GM12892 (cell line): ENCODE measurements around the gene SPATA32.

ENCODE experiments used
- DNase-seq: peaks from one replicate; pipeline ENCODE4 v3.0.0; 2011; ENCODE audit not compliant: insufficient read length
- FAIRE-seq: peaks from 2 replicates; lab custom pipeline; 2011; peaks lifted over from hg19 to GRCh38; lab: Jason Lieb, UNC
- POLR2A ChIP-seq: IDR thresholded peaks from 2 replicates; pipeline ENCODE4 v1.6.1; 2011; ENCODE audit warnings: low read depth, low read length, control low read depth
- POLR2AphosphoS5 ChIP-seq: IDR thresholded peaks from 2 replicates; pipeline ENCODE4 v1.6.1; 2011; ENCODE audit warnings: low read depth, low read length, control low read depth
- TAF1 ChIP-seq: IDR thresholded peaks from 2 replicates; pipeline ENCODE4 v1.6.1; 2011; ENCODE audit warnings: low read depth, mild to moderate bottlenecking, control low read depth, low read length, borderline replicate concordance

The SPATA32 gene

GRCh38 chr17:45277216-45277849, 15.4 kb upstream of the SPATA32 start:
- TF ChIP-seq POLR2A: no peak
- TF ChIP-seq POLR2AphosphoS5: no peak
- no peak for TF ChIP-seq TAF1
- DNase-seq (peak; percentile 69), FAIRE-seq (peak; percentile 98)

GRCh38 chr17:45276031-45276430, 14.1 kb upstream of the SPATA32 start:
- DNase-seq (no peak), FAIRE-seq (no peak)
- TF ChIP-seq POLR2A (no peak), POLR2AphosphoS5 (no peak), TAF1 (no peak)

- TF ChIP-seq POLR2A (no peak), POLR2AphosphoS5 (no peak), TAF1 (no peak)
- FAIRE-seq (no peak), DNase-seq (no peak)
These were observed 12.1 kb upstream of the SPATA32 start for GRCh38 chr17:45274033-45274432.

GRCh38 chr17:45273551-45273957, 11.7 kb upstream of the SPATA32 start:
- DNase-seq: no peak
- TF ChIP-seq TAF1 (no peak), POLR2AphosphoS5 (no peak), POLR2A (no peak; the same call in 1 of the 2 replicates)
- no peak for FAIRE-seq

GRCh38 chr17:45271603-45272002, 9.7 kb upstream of the SPATA32 start:
- FAIRE-seq: no peak
- DNase-seq: no peak
- no peak for TF ChIP-seq TAF1
- TF ChIP-seq POLR2AphosphoS5: no peak
- no peak for TF ChIP-seq POLR2A

- FAIRE-seq (no peak), DNase-seq (no peak)
- TF ChIP-seq TAF1 (no peak), POLR2A (no peak), POLR2AphosphoS5 (no peak)
These were observed 9.0 kb upstream of the SPATA32 start for GRCh38 chr17:45270828-45271418.

- FAIRE-seq (no peak), DNase-seq (no peak)
- TF ChIP-seq TAF1 (no peak), POLR2AphosphoS5 (no peak), POLR2A (no peak)
These were observed 8.0 kb upstream of the SPATA32 start for GRCh38 chr17:45269912-45270311.

- DNase-seq (no peak), FAIRE-seq (no peak)
- TF ChIP-seq POLR2AphosphoS5 (no peak), POLR2A (no peak), TAF1 (no peak)
These were observed 5.7 kb upstream of the SPATA32 start for GRCh38 chr17:45267436-45268055.

- TF ChIP-seq POLR2AphosphoS5 (no peak), TAF1 (no peak), POLR2A (no peak)
- no peak for FAIRE-seq
- no peak for DNase-seq
These were observed 4.6 kb upstream of the SPATA32 start for GRCh38 chr17:45266372-45266926.

- TF ChIP-seq TAF1: no peak
- TF ChIP-seq POLR2A: no peak
- FAIRE-seq (no peak), DNase-seq (no peak)
These were observed 3.9 kb upstream of the SPATA32 start for GRCh38 chr17:45265821-45266220.

- TF ChIP-seq POLR2A (no peak), TAF1 (no peak), POLR2AphosphoS5 (no peak)
- DNase-seq (no peak), FAIRE-seq (no peak)
These were observed 3.1 kb upstream of the SPATA32 start for GRCh38 chr17:45264988-45265387.

- no peak for DNase-seq
- no peak for FAIRE-seq
- peak; percentile 37; the same call in 1 of the 2 replicates for TF ChIP-seq POLR2AphosphoS5
- TF ChIP-seq TAF1: no peak
- TF ChIP-seq POLR2A: peak; percentile 21; the same call in 1 of the 2 replicates
These were observed 2.5 kb upstream of the SPATA32 start for GRCh38 chr17:45264430-45264829.
